HEK293 (cell line): ENCODE results near the gene FAM107A.

Experiments used
- CTCF ChIA-PET: fragments of 350-600 bp; formaldehyde crosslinking; extraction: SDS; loops from one replicate; lab custom pipeline; 2021; ENCODE audit warnings: antibody characterized with exemption; lab: Yijun Ruan, JAX
- POLR2A ChIA-PET: fragments of 300-600 bp; formaldehyde crosslinking; extraction: SDS; loops from one replicate; lab custom pipeline; 2020; ENCODE audit warnings: antibody characterized with exemption, inconsistent platforms; lab: Yijun Ruan, JAX
- H3K27ac ChIP-seq: fragments of 200-500 bp; sonication (Bioruptor generic); 2 replicates; pipeline ENCODE4 v1.5.1; 2014; ENCODE audit warnings: low read depth, low read length, control low read depth, inconsistent platforms; ENCODE audit errors: extremely low read depth
- H3K36me3 ChIP-seq, 2 experiments: fragments of 200-500 bp in 1 of 2; sonication (Bioruptor generic) in 1 of 2; 1 replicate in 1 of 2; 2 replicates in 1 of 2; pipeline ENCODE4 v1.5.1; 2014 to 2017; ENCODE audit warnings: inconsistent platforms in 2 of 2, low read length in 2 of 2; ENCODE audit not compliant: control insufficient read depth in 2 of 2, insufficient read depth in 1 of 2
- H3K4me1 ChIP-seq: fragments of 200-500 bp; sonication (Bioruptor generic); 2 replicates; pipeline ENCODE4 v1.5.1; 2014; ENCODE audit warnings: mild to moderate bottlenecking, low read length, inconsistent platforms; ENCODE audit not compliant: control insufficient read depth, insufficient read depth
- H3K4me3 ChIP-seq: 2 replicates; pipeline ENCODE4 v1.5.1; 2011; ENCODE audit warnings: low read depth, mild to moderate bottlenecking, control low read depth, low read length, moderate library complexity
- H3K9me3 ChIP-seq: fragments of 200-500 bp; sonication (Bioruptor generic); 2 replicates; pipeline ENCODE4 v1.5.1; 2014; ENCODE audit warnings: low read depth, low read length, inconsistent platforms; ENCODE audit not compliant: control insufficient read depth, insufficient read depth
- GLIS2 ChIP-seq: fragments of 450-650 bp; formaldehyde crosslinking; IDR thresholded peaks from 2 replicates; pipeline ENCODE4 v1.5.1; 2016; ENCODE audit warnings: missing biosample characterization, missing genetic modification characterization
- MEIS1 ChIP-seq: sonication (generic); formaldehyde crosslinking; IDR thresholded peaks from 2 replicates; pipeline ENCODE4 v1.8.1; 2022; ENCODE audit warnings: missing genetic modification reagents, mild to moderate bottlenecking, borderline replicate concordance
- MZF1 ChIP-seq: fragments of 450-650 bp; formaldehyde crosslinking; IDR thresholded peaks from 2 replicates; pipeline ENCODE4 v1.5.1; 2017; ENCODE audit warnings: missing biosample characterization, missing genetic modification characterization, borderline replicate concordance
- ZBTB1 ChIP-seq: fragments of 450-650 bp; formaldehyde crosslinking; IDR thresholded peaks from 2 replicates; pipeline ENCODE4 v1.5.1; 2016; ENCODE audit warnings: missing biosample characterization, missing genetic modification characterization
- ZNF114 ChIP-seq: fragments of 450-650 bp; formaldehyde crosslinking; IDR thresholded peaks from 2 replicates; pipeline ENCODE4 v1.5.0; 2017; ENCODE audit warnings: missing biosample characterization, missing genetic modification characterization
- ZNF169 ChIP-seq: fragments of 450-650 bp; formaldehyde crosslinking; IDR thresholded peaks from 2 replicates; pipeline ENCODE4 v1.5.1; 2016; ENCODE audit warnings: missing biosample characterization, missing genetic modification characterization
- ZNF366 ChIP-seq: fragments of 450-650 bp; formaldehyde crosslinking; conservative IDR thresholded peaks from 2 replicates; pipeline ENCODE4 v1.5.1; 2016; ENCODE audit warnings: missing biosample characterization, missing genetic modification characterization
- ZNF423 ChIP-seq: fragments of 450-650 bp; formaldehyde crosslinking; IDR thresholded peaks from 2 replicates; pipeline ENCODE4 v1.5.1; 2016; ENCODE audit warnings: missing biosample characterization, missing genetic modification characterization
- ZNF48 ChIP-seq: fragments of 450-650 bp; formaldehyde crosslinking; IDR thresholded peaks from 2 replicates; pipeline ENCODE4 v1.5.1; 2016; ENCODE audit warnings: missing biosample characterization, missing genetic modification characterization
- ZNF501 ChIP-seq: fragments of 450-650 bp; formaldehyde crosslinking; IDR thresholded peaks from 2 replicates; pipeline ENCODE4 v1.5.1; 2016; ENCODE audit warnings: missing biosample characterization, missing genetic modification characterization
- ZNF623 ChIP-seq: fragments of 450-650 bp; formaldehyde crosslinking; IDR thresholded peaks from 2 replicates; pipeline ENCODE4 v1.5.1; 2016; ENCODE audit warnings: missing biosample characterization, missing genetic modification characterization
- ZNF658 ChIP-seq: fragments of 450-650 bp; formaldehyde crosslinking; IDR thresholded peaks from 2 replicates; pipeline ENCODE4; 2016; ENCODE audit warnings: missing biosample characterization, missing genetic modification characterization
- ZNF670 ChIP-seq: fragments of 450-650 bp; formaldehyde crosslinking; IDR thresholded peaks from 2 replicates; pipeline ENCODE4 v1.5.1; 2016; ENCODE audit warnings: missing biosample characterization, missing genetic modification characterization, low read depth
- ZNF776 ChIP-seq: fragments of 450-650 bp; formaldehyde crosslinking; IDR thresholded peaks from 2 replicates; pipeline ENCODE4 v1.5.0; 2017; ENCODE audit warnings: missing biosample characterization, missing genetic modification characterization, borderline replicate concordance
- ZNF843 ChIP-seq: fragments of 450-650 bp; formaldehyde crosslinking; IDR thresholded peaks from 2 replicates; pipeline ENCODE4 v1.5.1; 2016; ENCODE audit warnings: missing biosample characterization, missing genetic modification characterization
- ZSCAN30 ChIP-seq: fragments of 450-650 bp; IDR thresholded peaks from 2 replicates; pipeline ENCODE4 v1.5.1; 2018; ENCODE audit warnings: missing biosample characterization, mild to moderate bottlenecking, missing genetic modification characterization, moderate library complexity
- TF ChIP-seq, protein P1 (sequence below): fragments of 450-650 bp; formaldehyde crosslinking; IDR thresholded peaks from 2 replicates; pipeline ENCODE4 v1.5.1; 2016; ENCODE audit warnings: missing biosample characterization, missing genetic modification characterization, borderline replicate concordance
- TF ChIP-seq, protein P2 (sequence below): fragments of 450-650 bp; formaldehyde crosslinking; IDR thresholded peaks from 2 replicates; pipeline ENCODE4 v1.5.1; 2016; ENCODE audit warnings: missing biosample characterization, missing genetic modification characterization
- TF ChIP-seq, protein P3 (sequence below): fragments of 450-650 bp; formaldehyde crosslinking; IDR thresholded peaks from 2 replicates; pipeline ENCODE4 v1.5.1; 2016; ENCODE audit warnings: missing biosample characterization, missing genetic modification characterization
- TF ChIP-seq, protein P4 (sequence below): fragments of 450-650 bp; formaldehyde crosslinking; IDR thresholded peaks from 2 replicates; pipeline ENCODE4 v1.5.1; 2016; ENCODE audit warnings: missing biosample characterization, missing genetic modification characterization
- TF ChIP-seq, protein P5 (sequence below): fragments of 450-650 bp; formaldehyde crosslinking; IDR thresholded peaks from 2 replicates; pipeline ENCODE4 v1.5.1; 2017; ENCODE audit warnings: missing biosample characterization, missing genetic modification characterization

FAM107A gene

DNA sequence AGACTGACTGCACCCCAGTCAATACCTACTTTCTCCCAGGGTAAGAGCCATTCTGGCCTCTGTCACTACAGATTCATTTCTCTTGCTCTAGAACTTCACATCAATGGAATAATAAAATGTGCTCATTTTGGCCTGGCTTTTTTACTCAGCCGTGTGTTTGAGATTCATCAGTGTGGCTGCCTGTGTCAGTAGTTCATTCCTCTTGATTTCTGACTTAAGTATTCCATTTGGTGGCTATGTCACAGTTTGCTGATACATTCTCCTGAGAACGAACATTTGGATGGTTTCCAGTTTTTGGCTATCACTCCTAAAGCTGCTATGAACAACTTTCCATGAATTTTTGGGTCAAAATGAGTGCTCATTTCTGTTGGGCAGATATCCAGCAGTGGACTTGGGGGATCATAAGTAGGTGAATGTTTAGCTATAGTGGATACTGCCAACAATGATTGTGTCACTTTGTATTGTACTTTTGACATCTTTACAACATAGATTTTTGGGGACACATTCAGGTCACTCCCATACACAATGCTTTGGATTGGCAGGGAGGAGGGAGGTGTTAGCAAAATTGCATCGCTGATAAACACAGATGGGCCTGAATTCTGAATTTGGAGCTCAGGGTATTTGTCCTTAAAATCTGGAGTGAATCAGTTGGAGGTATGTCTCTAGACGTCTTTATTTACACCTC lies 19.8 kb upstream of the FAM107A start:
- Histone ChIP-seq H3K4me3 (no peak overlapping the region), H3K4me1 (no peaks in the 10 kb centered on the region), H3K9me3 (no peaks in the 10 kb centered on the region), H3K27ac (no peak overlapping the region), H3K36me3 (no peaks in the 10 kb centered on the region)
- TF ChIP-seq ZNF423 (tag by site-specific recombination) (no peak), ZNF114 (no peak), ZNF366 (tag by site-specific recombination) (no peak), ZNF48 (no peak), MEIS1 (CRISPR knock-in tag) (no peak), ZSCAN30 (no peak), MZF1 (no peak), ZNF843 (tag by site-specific recombination) (no peak), ZNF623 (tag by site-specific recombination) (no peak), ZNF169 (tag by site-specific recombination) (no peak), ZNF658 (tag by site-specific recombination) (no peak), ZNF776 (no peak), ZBTB1 (tag by site-specific recombination) (no peak), ZNF501 (tag by site-specific recombination) (no peak)
- TF ChIP-seq, protein P1, sequence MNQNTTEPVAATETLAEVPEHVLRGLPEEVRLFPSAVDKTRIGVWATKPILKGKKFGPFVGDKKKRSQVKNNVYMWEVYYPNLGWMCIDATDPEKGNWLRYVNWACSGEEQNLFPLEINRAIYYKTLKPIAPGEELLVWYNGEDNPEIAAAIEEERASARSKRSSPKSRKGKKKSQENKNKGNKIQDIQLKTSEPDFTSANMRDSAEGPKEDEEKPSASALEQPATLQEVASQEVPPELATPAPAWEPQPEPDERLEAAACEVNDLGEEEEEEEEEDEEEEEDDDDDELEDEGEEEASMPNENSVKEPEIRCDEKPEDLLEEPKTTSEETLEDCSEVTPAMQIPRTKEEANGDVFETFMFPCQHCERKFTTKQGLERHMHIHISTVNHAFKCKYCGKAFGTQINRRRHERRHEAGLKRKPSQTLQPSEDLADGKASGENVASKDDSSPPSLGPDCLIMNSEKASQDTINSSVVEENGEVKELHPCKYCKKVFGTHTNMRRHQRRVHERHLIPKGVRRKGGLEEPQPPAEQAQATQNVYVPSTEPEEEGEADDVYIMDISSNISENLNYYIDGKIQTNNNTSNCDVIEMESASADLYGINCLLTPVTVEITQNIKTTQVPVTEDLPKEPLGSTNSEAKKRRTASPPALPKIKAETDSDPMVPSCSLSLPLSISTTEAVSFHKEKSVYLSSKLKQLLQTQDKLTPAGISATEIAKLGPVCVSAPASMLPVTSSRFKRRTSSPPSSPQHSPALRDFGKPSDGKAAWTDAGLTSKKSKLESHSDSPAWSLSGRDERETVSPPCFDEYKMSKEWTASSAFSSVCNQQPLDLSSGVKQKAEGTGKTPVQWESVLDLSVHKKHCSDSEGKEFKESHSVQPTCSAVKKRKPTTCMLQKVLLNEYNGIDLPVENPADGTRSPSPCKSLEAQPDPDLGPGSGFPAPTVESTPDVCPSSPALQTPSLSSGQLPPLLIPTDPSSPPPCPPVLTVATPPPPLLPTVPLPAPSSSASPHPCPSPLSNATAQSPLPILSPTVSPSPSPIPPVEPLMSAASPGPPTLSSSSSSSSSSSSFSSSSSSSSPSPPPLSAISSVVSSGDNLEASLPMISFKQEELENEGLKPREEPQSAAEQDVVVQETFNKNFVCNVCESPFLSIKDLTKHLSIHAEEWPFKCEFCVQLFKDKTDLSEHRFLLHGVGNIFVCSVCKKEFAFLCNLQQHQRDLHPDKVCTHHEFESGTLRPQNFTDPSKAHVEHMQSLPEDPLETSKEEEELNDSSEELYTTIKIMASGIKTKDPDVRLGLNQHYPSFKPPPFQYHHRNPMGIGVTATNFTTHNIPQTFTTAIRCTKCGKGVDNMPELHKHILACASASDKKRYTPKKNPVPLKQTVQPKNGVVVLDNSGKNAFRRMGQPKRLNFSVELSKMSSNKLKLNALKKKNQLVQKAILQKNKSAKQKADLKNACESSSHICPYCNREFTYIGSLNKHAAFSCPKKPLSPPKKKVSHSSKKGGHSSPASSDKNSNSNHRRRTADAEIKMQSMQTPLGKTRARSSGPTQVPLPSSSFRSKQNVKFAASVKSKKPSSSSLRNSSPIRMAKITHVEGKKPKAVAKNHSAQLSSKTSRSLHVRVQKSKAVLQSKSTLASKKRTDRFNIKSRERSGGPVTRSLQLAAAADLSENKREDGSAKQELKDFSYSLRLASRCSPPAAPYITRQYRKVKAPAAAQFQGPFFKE (tag by site-specific recombination): no peak
- TF ChIP-seq, protein P2, sequence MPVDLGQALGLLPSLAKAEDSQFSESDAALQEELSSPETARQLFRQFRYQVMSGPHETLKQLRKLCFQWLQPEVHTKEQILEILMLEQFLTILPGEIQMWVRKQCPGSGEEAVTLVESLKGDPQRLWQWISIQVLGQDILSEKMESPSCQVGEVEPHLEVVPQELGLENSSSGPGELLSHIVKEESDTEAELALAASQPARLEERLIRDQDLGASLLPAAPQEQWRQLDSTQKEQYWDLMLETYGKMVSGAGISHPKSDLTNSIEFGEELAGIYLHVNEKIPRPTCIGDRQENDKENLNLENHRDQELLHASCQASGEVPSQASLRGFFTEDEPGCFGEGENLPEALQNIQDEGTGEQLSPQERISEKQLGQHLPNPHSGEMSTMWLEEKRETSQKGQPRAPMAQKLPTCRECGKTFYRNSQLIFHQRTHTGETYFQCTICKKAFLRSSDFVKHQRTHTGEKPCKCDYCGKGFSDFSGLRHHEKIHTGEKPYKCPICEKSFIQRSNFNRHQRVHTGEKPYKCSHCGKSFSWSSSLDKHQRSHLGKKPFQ (tag by site-specific recombination): no peak
- ChIA-PET CTCF (interaction anchor here (0.6 to 0.8 kb wide), 2 partner anchors 20 to 95 kb away, joined by 3 to 4 read pairs; no protein-coding TSS in a partner anchor), POLR2A (no interaction called here)

DNA sequence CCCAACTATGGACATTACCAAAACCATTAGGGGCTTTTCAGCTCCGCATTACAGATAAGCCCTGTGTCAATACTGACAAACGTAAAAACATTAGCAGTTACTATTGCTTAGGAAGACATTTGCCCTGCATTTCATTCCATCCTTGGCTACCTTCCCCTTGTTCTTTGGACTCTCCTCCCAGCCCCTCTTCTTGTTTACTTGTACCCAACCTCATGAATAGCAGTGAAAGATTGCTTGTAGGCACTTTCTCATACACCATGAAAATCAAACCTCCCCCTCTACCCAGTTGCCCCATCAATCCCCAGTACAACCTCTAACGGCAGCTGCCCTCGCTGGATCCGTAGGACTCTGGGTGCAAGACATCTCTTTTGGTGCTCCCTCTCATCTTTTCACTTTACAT lies 16.9 kb upstream of the FAM107A start:
- CTCF ChIA-PET: no interaction called here
- no peaks in the 10 kb centered on the region for H3K9me3 ChIP-seq
- no peaks in the 10 kb centered on the region for H3K4me1 ChIP-seq
- H3K36me3 ChIP-seq: no peaks in the 10 kb centered on the region
- H3K27ac ChIP-seq: no peak overlapping the region
- H3K4me3 ChIP-seq: no peak overlapping the region
- POLR2A ChIA-PET: no interaction called here
- no peak for TF ChIP-seq ZNF670
- TF ChIP-seq GLIS2: no peak
- TF ChIP-seq, protein P3, sequence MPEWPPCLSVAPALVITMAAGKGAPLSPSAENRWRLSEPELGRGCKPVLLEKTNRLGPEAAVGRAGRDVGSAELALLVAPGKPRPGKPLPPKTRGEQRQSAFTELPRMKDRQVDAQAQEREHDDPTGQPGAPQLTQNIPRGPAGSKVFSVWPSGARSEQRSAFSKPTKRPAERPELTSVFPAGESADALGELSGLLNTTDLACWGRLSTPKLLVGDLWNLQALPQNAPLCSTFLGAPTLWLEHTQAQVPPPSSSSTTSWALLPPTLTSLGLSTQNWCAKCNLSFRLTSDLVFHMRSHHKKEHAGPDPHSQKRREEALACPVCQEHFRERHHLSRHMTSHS (tag by site-specific recombination): no peak
- TF ChIP-seq, protein P4, sequence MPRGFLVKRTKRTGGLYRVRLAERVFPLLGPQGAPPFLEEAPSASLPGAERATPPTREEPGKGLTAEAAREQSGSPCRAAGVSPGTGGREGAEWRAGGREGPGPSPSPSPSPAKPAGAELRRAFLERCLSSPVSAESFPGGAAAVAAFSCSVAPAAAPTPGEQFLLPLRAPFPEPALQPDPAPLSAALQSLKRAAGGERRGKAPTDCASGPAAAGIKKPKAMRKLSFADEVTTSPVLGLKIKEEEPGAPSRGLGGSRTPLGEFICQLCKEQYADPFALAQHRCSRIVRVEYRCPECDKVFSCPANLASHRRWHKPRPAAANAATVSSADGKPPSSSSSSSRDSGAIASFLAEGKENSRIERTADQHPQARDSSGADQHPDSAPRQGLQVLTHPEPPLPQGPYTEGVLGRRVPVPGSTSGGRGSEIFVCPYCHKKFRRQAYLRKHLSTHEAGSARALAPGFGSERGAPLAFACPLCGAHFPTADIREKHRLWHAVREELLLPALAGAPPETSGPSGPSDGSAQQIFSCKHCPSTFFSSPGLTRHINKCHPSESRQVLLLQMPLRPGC (tag by site-specific recombination): no peak
- TF ChIP-seq, protein P5, sequence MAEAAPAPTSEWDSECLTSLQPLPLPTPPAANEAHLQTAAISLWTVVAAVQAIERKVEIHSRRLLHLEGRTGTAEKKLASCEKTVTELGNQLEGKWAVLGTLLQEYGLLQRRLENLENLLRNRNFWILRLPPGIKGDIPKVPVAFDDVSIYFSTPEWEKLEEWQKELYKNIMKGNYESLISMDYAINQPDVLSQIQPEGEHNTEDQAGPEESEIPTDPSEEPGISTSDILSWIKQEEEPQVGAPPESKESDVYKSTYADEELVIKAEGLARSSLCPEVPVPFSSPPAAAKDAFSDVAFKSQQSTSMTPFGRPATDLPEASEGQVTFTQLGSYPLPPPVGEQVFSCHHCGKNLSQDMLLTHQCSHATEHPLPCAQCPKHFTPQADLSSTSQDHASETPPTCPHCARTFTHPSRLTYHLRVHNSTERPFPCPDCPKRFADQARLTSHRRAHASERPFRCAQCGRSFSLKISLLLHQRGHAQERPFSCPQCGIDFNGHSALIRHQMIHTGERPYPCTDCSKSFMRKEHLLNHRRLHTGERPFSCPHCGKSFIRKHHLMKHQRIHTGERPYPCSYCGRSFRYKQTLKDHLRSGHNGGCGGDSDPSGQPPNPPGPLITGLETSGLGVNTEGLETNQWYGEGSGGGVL (tag by site-specific recombination): no peak
